Astrocyte (in vitro differentiated cells and primary cell): Measurements from ENCODE around the gene ZNF45. TPM values are rescaled to one million over a fixed set of nuclear protein-coding genes. Genes with fewer than 3 reads are reported as not detected.

ENCODE experiments used
- DNase-seq: peaks from one replicate; pipeline ENCODE4 v3.0.0-alpha.2; 2010; ENCODE audit warnings: low read depth
- FAIRE-seq: peaks from 2 replicates; lab custom pipeline; 2011; peaks lifted over from hg19 to GRCh38; lab: Jason Lieb, UNC
- H2AFZ ChIP-seq: 2 replicates; pipeline ENCODE4 v1.6.0; 2012; ENCODE audit warnings: low read depth, low read length, inconsistent platforms
- H3K27ac ChIP-seq: 2 replicates; pipeline ENCODE4 v1.5.1; 2011; ENCODE audit warnings: low read depth, low read length, inconsistent platforms
- H3K27me3 ChIP-seq: 2 replicates; pipeline ENCODE4 v1.6.0; 2011; ENCODE audit warnings: low read length, inconsistent platforms; ENCODE audit not compliant: insufficient read depth
- H3K36me3 ChIP-seq: 2 replicates; pipeline ENCODE4 v1.5.1; 2011; ENCODE audit warnings: low read length, inconsistent platforms; ENCODE audit not compliant: insufficient read depth
- H3K4me1 ChIP-seq: 2 replicates; pipeline ENCODE4 v1.5.1; 2011; ENCODE audit warnings: low read length, inconsistent platforms; ENCODE audit not compliant: insufficient read depth
- H3K4me2 ChIP-seq: 2 replicates; pipeline ENCODE4 v1.6.0; 2012; ENCODE audit warnings: low read length, inconsistent platforms
- H3K4me3 ChIP-seq: 2 replicates; pipeline ENCODE4 v1.5.1; 2011; ENCODE audit warnings: low read depth, mild to moderate bottlenecking, low read length, inconsistent platforms; ENCODE audit not compliant: insufficient read depth
- H3K79me2 ChIP-seq: 2 replicates; pipeline ENCODE4 v1.6.0; 2012; ENCODE audit warnings: mild to moderate bottlenecking, low read length, inconsistent platforms; ENCODE audit not compliant: insufficient read depth
- H3K9ac ChIP-seq: 2 replicates; pipeline ENCODE4 v1.6.0; 2012; ENCODE audit warnings: mild to moderate bottlenecking, low read length, inconsistent platforms
- H3K9me3 ChIP-seq: 2 replicates; pipeline ENCODE4 v1.5.1; 2012; ENCODE audit warnings: low read depth, mild to moderate bottlenecking, low read length, inconsistent platforms; ENCODE audit not compliant: insufficient read depth
- H4K20me1 ChIP-seq: 2 replicates; pipeline ENCODE4 v1.6.0; 2012; ENCODE audit warnings: low read length, inconsistent platforms; ENCODE audit not compliant: insufficient read depth
- H3K27ac Mint-ChIP-seq: one replicate; pipeline ENCODE4 v1.8.0; 2021; ENCODE audit warnings: mild to moderate bottlenecking, mixed read lengths; ENCODE audit not compliant: unreplicated experiment
- H3K27me3 Mint-ChIP-seq: one replicate; pipeline ENCODE4 v1.8.0; 2021; ENCODE audit warnings: low read depth, mixed read lengths; ENCODE audit not compliant: unreplicated experiment
- H3K36me3 Mint-ChIP-seq: one replicate; pipeline ENCODE4 v1.8.0; 2021; ENCODE audit warnings: low read depth, mixed read lengths; ENCODE audit not compliant: unreplicated experiment
- H3K4me1 Mint-ChIP-seq: one replicate; pipeline ENCODE4 v1.8.0; 2021; ENCODE audit warnings: low read depth, mixed read lengths; ENCODE audit not compliant: unreplicated experiment
- H3K4me3 Mint-ChIP-seq: one replicate; pipeline ENCODE4 v1.8.0; 2021; ENCODE audit warnings: mild to moderate bottlenecking, moderate library complexity, mixed read lengths; ENCODE audit not compliant: unreplicated experiment
- H3K9me3 Mint-ChIP-seq: one replicate; pipeline ENCODE4 v1.8.0; 2021; ENCODE audit warnings: mild to moderate bottlenecking, mixed read lengths; ENCODE audit not compliant: unreplicated experiment
- CTCF ChIP-seq: IDR thresholded peaks from 2 replicates; pipeline ENCODE4 v1.5.1; 2011; ENCODE audit warnings: low read depth, mild to moderate bottlenecking, inconsistent platforms, low read length, moderate library complexity; ENCODE audit not compliant: insufficient read depth
- EZH2 ChIP-seq: IDR thresholded peaks from 2 replicates; pipeline ENCODE4 v1.6.1; 2012; ENCODE audit warnings: mild to moderate bottlenecking, low read length, inconsistent platforms; ENCODE audit not compliant: insufficient read depth
- total RNA-seq: library from RNA; stranded (reverse); gene quantifications from 2 replicates; pipeline ENCODE4 v1.2.1, GENCODE V29; 2021

The ZNF45 gene
- total RNA-seq, 1 donor from 2014 or later, result 15.8 TPM

GRCh38 chr19:43923875-43924274 lies 11.2 kb downstream of the ZNF45 start:
- H3K79me2 ChIP-seq, result no peaks in the 10 kb centered on the region
- no peak overlapping the region for H2AFZ ChIP-seq
- H3K4me3 ChIP-seq, result no peak overlapping the region
- no peaks in the 10 kb centered on the region for H3K27me3 ChIP-seq
- Mint-ChIP-seq H3K9me3 (no peaks in the 10 kb centered on the region), H3K4me3 (no peak overlapping the region), H3K4me1 (no peaks in the 10 kb centered on the region), H3K27ac (no peak overlapping the region), H3K36me3 (peaks cover 51% of the 10 kb centered on the region), H3K27me3 (no peaks in the 10 kb centered on the region)
- no peaks in the 10 kb centered on the region for H3K4me1 ChIP-seq
- H3K4me2 ChIP-seq, result no peak overlapping the region
- no peak overlapping the region for H3K9ac ChIP-seq
- FAIRE-seq (no peak), DNase-seq (no peak)
- H3K36me3 ChIP-seq, result peaks cover 47% of the 10 kb centered on the region
- TF ChIP-seq EZH2 (no peak), CTCF (no peak)
- H3K27ac ChIP-seq, result no peak overlapping the region
- H3K9me3 ChIP-seq, result peaks cover 4% of the 10 kb centered on the region
- no peaks in the 10 kb centered on the region for H4K20me1 ChIP-seq

GRCh38 chr19:43914051-43914450 lies 21.0 kb downstream of the ZNF45 start:
- no peak overlapping the region for H3K4me3 Mint-ChIP-seq
- no peaks in the 10 kb centered on the region for H3K4me1 Mint-ChIP-seq
- H3K4me3 ChIP-seq, result no peak overlapping the region
- H3K27ac Mint-ChIP-seq, result no peak overlapping the region
- no peak for DNase-seq
- no peak overlapping the region for H2AFZ ChIP-seq
- no peak overlapping the region for H3K9ac ChIP-seq
- peaks cover 61% of the 10 kb centered on the region for H3K36me3 ChIP-seq
- no peaks in the 10 kb centered on the region for H3K27me3 Mint-ChIP-seq
- no peak for FAIRE-seq
- no peak overlapping the region for H3K4me2 ChIP-seq
- H3K4me1 ChIP-seq, result no peaks in the 10 kb centered on the region
- H3K9me3 Mint-ChIP-seq, result peaks cover 41% of the 10 kb centered on the region
- H3K27me3 ChIP-seq, result no peaks in the 10 kb centered on the region
- peaks cover 38% of the 10 kb centered on the region for H3K9me3 ChIP-seq
- no peaks in the 10 kb centered on the region for H4K20me1 ChIP-seq
- H3K27ac ChIP-seq, result no peak overlapping the region
- H3K79me2 ChIP-seq, result no peaks in the 10 kb centered on the region
- peaks cover 64% of the 10 kb centered on the region for H3K36me3 Mint-ChIP-seq
- no peak for TF ChIP-seq CTCF
- no peak for TF ChIP-seq EZH2

- Mint-ChIP-seq H3K27ac (no peak overlapping the region), H3K4me3 (no peak overlapping the region), H3K4me1 (no peaks in the 10 kb centered on the region), H3K9me3 (peaks cover 42% of the 10 kb centered on the region), H3K36me3 (peaks cover 57% of the 10 kb centered on the region), H3K27me3 (no peaks in the 10 kb centered on the region)
- no peaks in the 10 kb centered on the region for H3K27me3 ChIP-seq
- H3K9ac ChIP-seq, result no peak overlapping the region
- DNase-seq (no peak), FAIRE-seq (no peak)
- no peaks in the 10 kb centered on the region for H4K20me1 ChIP-seq
- no peak overlapping the region for H2AFZ ChIP-seq
- no peak overlapping the region for H3K27ac ChIP-seq
- H3K79me2 ChIP-seq, result no peaks in the 10 kb centered on the region
- H3K4me2 ChIP-seq, result no peak overlapping the region
- TF ChIP-seq EZH2, result no peak
- H3K4me1 ChIP-seq, result no peaks in the 10 kb centered on the region
- peaks cover 54% of the 10 kb centered on the region for H3K36me3 ChIP-seq
- H3K4me3 ChIP-seq, result no peak overlapping the region
- peaks cover 38% of the 10 kb centered on the region for H3K9me3 ChIP-seq
Measured at GRCh38 chr19:43913383-43913782, 21.7 kb downstream of the ZNF45 start.
